Heart left ventricle (tissue), 16 donors: ENCODE results near the gene SLC6A17. TPM values are rescaled to one million over a fixed set of nuclear protein-coding genes. Genes with fewer than 3 reads are reported as not detected.

ENCODE experiments used
- ATAC-seq, 4 donors: fragments of 200-7000 bp; cut with Tn5 transposase; one replicate each; pipeline ENCODE4 v1.9.1; 2020 to 2022; ENCODE audit warnings: moderate library complexity in 4 of 4, mild to moderate bottlenecking in 3 of 4, moderate number of reproducible peaks in 1 of 4
- DNase-seq, 5 donors: peaks; one replicate each; pipeline ENCODE4 v3.0.0-alpha.2; 2020
- H3K27ac ChIP-seq, 12 donors: fragments of 200-600 bp; sonication (generic) in 4 of 12; one replicate each; pipeline versions ENCODE4 v1.5.0 to v1.8.0; 2016 to 2022; ENCODE audit warnings: mild to moderate bottlenecking in 2 of 12
- H3K27me3 ChIP-seq, 9 donors: fragments of 200-600 bp; sonication (generic) in 2 of 9; one replicate each; pipeline versions ENCODE4 v1.5.1 to v1.8.0; 2016 to 2022; ENCODE audit warnings: mild to moderate bottlenecking in 3 of 9
- H3K36me3 ChIP-seq, 9 donors: fragments of 200-600 bp; sonication (generic) in 2 of 9; one replicate each; pipeline versions ENCODE4 v1.5.0 to v1.8.0; 2018 to 2022; ENCODE audit warnings: mild to moderate bottlenecking in 2 of 9
- H3K4me1 ChIP-seq, 12 donors: fragments of 200-600 bp; sonication (generic) in 4 of 12; one replicate each; pipeline versions ENCODE4 v1.5.0 to v1.8.0; 2016 to 2022; ENCODE audit warnings: mild to moderate bottlenecking in 3 of 12
- H3K4me3 ChIP-seq, 12 donors: fragments of 200-600 bp; sonication (generic) in 4 of 12; one replicate each; pipeline versions ENCODE4 v1.5.0 to v1.8.0; 2017 to 2022; ENCODE audit warnings: mild to moderate bottlenecking in 9 of 12, moderate library complexity in 4 of 12
- H3K9me3 ChIP-seq, 12 donors: fragments of 200-600 bp; sonication (generic) in 4 of 12; one replicate each; pipeline versions ENCODE4 v1.5.0 to v1.8.0; 2016 to 2022; ENCODE audit warnings: mild to moderate bottlenecking in 1 of 12
- POLR2A ChIP-seq, 2 donors: fragments of 450-650 bp; IDR thresholded peaks; one replicate each; pipeline ENCODE4 v1.6.1; 2017; ENCODE audit warnings: antibody characterized with exemption in 2 of 2, mild to moderate bottlenecking in 2 of 2, moderate library complexity in 2 of 2
- WGBS, 4 donors: extraction: QIAGEN DNeasy Blood & Tissue Kit in 2 of 4; methylation state at CpG; one replicate each; pipeline versions ENCODE4 v1.1.5 to v1.1.7; 2013 to 2018; 5-methylcytosine and 5-hydroxymethylcytosine counted together
- intact Hi-C, 10 donors: fragments of 100-400 bp; cut with DNase I; formaldehyde crosslinking; loops; one replicate each; pipeline versions ENCODE4 v1.11.1 to v1.14.2; 2022
- polyA plus RNA-seq, 2 donors: library from polyadenylated mRNA; stranded (reverse); fragments of 200-250 nt; gene quantifications; one replicate each; pipeline ENCODE4 v1.2.3, GENCODE V29; 2013
- total RNA-seq, 9 donors: library from RNA; depleted of rRNA in 2 of 9; stranded (reverse); fragments of >200 nt in 2 of 9; fragmentation: NEBNext Ultra II Directional in 3 of 9; extraction: Animal tissue kit (Norgen Biotek cat#: 25700) in 3 of 9; gene quantifications; one replicate each; pipeline versions ENCODE4 v1.1.0 to v1.2.4, GENCODE V29; 2016 to 2023
- TF ChIP-seq, protein P1 (sequence below), 12 donors: fragments of 200-600 bp; sonication (generic) in 4 of 12; IDR thresholded peaks; one replicate each; pipeline versions ENCODE4 v1.5.0 to v1.8.0; 2018 to 2022; ENCODE audit warnings: antibody characterized with exemption in 12 of 12, mild to moderate bottlenecking in 5 of 12
- donor health status: ischemic (EF 13 %, LVEDD 7.1; RV severe dilation, severe dysfunction).
- donor health status: healthy with polysubstance abuse.
- donor health status: DM: no; HTN: yes; CAD: no.
- donor health status: DM: no; HTN: no; CAD: no.
- donor health status: ischemic (EF 25% LVEDD 6.9; RV normal size, moderate dysfunction).
- donor health status: ischemic (EF 25% LVEDD 5.7; RV mildly dilated, moderate dysfunction).
- donor health status: healthy.
- donor health status: DM: yes; HTN: yes; CAD: no.
- donor health status: ischemic (EF 35%, LVEDD 5.7; RV mildly dilated, moderate dysfunction).
- donor health status: nonischemic (EF 11% LVEDD 7.7; RV severe dilation, severe dysfunction).
- donor health status: DM: yes; HTN: yes; CAD: no.
- donor health status: PGD.
- donor health status: ischemic (EF 29% LVEDD 5.4; RV normal size, mild dysfunction).
- donor health status: nonischemic (EF 23%, LVEDD 6.1; RV moderate dilation, normal function).

Gene SLC6A17
- total and polyA plus RNA-seq, 11 donors: 0.07 to 0.50 (median 0.24) TPM; not detected in 3

GRCh38 chr1:110239441-110240430 is 89.4 kb downstream of the SLC6A17 start:
- ATAC-seq: peak in 1 of 4 donors; percentile 27
- DNase-seq: no peak
- Histone ChIP-seq H3K27me3 (no peaks in the 10 kb centered on the region), H3K9me3 (no peaks in the 10 kb centered on the region), H3K27ac (peak overlapping the region in 3 of 12 donors; percentile 22 to 46 (median 42)), H3K4me1 (peaks cover 0 to 37% (median 11%) of the 10 kb centered on the region in 12 donors), H3K4me3 (no peak overlapping the region), H3K36me3 (no peaks in the 10 kb centered on the region)
- TF ChIP-seq POLR2A (IDR thresholded peaks at IDR 0.05): no peak
- TF ChIP-seq, protein P1, sequence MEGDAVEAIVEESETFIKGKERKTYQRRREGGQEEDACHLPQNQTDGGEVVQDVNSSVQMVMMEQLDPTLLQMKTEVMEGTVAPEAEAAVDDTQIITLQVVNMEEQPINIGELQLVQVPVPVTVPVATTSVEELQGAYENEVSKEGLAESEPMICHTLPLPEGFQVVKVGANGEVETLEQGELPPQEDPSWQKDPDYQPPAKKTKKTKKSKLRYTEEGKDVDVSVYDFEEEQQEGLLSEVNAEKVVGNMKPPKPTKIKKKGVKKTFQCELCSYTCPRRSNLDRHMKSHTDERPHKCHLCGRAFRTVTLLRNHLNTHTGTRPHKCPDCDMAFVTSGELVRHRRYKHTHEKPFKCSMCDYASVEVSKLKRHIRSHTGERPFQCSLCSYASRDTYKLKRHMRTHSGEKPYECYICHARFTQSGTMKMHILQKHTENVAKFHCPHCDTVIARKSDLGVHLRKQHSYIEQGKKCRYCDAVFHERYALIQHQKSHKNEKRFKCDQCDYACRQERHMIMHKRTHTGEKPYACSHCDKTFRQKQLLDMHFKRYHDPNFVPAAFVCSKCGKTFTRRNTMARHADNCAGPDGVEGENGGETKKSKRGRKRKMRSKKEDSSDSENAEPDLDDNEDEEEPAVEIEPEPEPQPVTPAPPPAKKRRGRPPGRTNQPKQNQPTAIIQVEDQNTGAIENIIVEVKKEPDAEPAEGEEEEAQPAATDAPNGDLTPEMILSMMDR (IDR thresholded peaks at IDR 0.05): no peak
- intact Hi-C loops: no loop called here
- WGBS, 4 donors: 70 to 73% (median 71%) methylated on average over 11 of the region's 11 CpGs

GRCh38 chr1:110240476-110241210 is 90.3 kb downstream of the SLC6A17 start:
- 76 to 90% (median 81%) methylated on average over 10 to 13 of the region's 13 CpGs for WGBS, 4 donors
- H3K4me3 ChIP-seq: no peak overlapping the region
- H3K27ac ChIP-seq: peak overlapping the region in 4 of 12 donors; percentile 17 to 46 (median 32)
- intact Hi-C loops: no loop called here
- H3K4me1 ChIP-seq: peaks cover 0 to 28% (median 5%) of the 10 kb centered on the region in 12 donors
- no peaks in the 10 kb centered on the region for H3K36me3 ChIP-seq
- no peaks in the 10 kb centered on the region for H3K9me3 ChIP-seq
- no peak for TF ChIP-seq POLR2A (IDR thresholded peaks at IDR 0.05)
- TF ChIP-seq, protein P1 (IDR thresholded peaks at IDR 0.05): no peak
- H3K27me3 ChIP-seq: no peaks in the 10 kb centered on the region
- no peak for ATAC-seq
- no peak for DNase-seq

GRCh38 chr1:110241516-110241915 is 91.2 kb downstream of the SLC6A17 start:
- Histone ChIP-seq H3K27me3 (no peaks in the 10 kb centered on the region), H3K9me3 (no peaks in the 10 kb centered on the region), H3K27ac (no peak overlapping the region), H3K4me1 (peaks cover 0 to 19% (median 3%) of the 10 kb centered on the region in 12 donors), H3K4me3 (no peak overlapping the region), H3K36me3 (no peaks in the 10 kb centered on the region)
- WGBS, 4 donors: 27 to 59% (median 52%) methylated on average over 2 of the region's 2 CpGs
- DNase-seq (no peak), ATAC-seq (no peak)
- no peak for TF ChIP-seq POLR2A (IDR thresholded peaks at IDR 0.05)
- TF ChIP-seq, protein P1 (IDR thresholded peaks at IDR 0.05): no peak
- intact Hi-C loops: no loop called here

DNA sequence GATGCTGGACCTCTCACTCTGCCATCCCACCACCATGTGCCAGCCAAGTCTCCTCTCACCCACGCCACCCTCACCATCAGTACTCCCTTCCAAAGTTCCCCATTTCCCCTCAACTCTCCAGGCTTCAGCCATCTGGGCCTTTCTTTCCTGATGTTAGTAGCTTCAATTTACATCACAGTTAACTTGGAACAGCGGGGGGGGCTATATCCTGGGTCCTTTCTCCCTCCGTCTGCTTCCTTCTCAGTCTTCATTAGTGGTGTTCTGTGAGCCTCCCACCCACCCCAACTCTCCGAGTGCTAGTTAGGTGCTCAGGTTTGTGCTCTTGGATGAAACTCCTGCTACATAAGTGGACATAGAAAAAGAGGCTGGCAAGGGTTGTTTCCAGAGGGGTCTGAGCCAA is 91.8 kb downstream of the SLC6A17 start:
- TF ChIP-seq POLR2A (IDR thresholded peaks at IDR 0.05): no peak
- TF ChIP-seq, protein P1 (IDR thresholded peaks at IDR 0.05): no peak
- ATAC-seq (no peak), DNase-seq (no peak)
- Histone ChIP-seq H3K27ac (no peak overlapping the region), H3K36me3 (no peaks in the 10 kb centered on the region), H3K4me3 (no peak overlapping the region), H3K9me3 (no peaks in the 10 kb centered on the region), H3K4me1 (peaks cover 0 to 19% (median 3%) of the 10 kb centered on the region in 12 donors), H3K27me3 (no peaks in the 10 kb centered on the region)
- 85 to 94% (median 93%) methylated on average over 4 of the region's 4 CpGs for WGBS, 4 donors
- intact Hi-C loops: no loop called here
